Subcutaneous adipose tissue (tissue), 4 donors: ENCODE data around the gene PCBD2. TPM values are rescaled to one million over a fixed set of nuclear protein-coding genes. Genes with fewer than 3 reads are reported as not detected.

Experiments used
- total RNA-seq, 4 donors: library from RNA; depleted of rRNA; stranded (reverse); fragments of >200 nt; gene quantifications; one replicate each; pipeline ENCODE4 v1.1.0, GENCODE V29; 2016
- TF ChIP-seq, protein P1 (sequence below): fragments of 450-650 bp; IDR thresholded peaks from one replicate; pipeline ENCODE4 v1.5.1; 2016; ENCODE audit warnings: low read depth, mild to moderate bottlenecking, control low read depth, antibody characterized with exemption, moderate library complexity

PCBD2 gene
- total RNA-seq, 4 donors from 2014 or later, result 4.6 to 7.5 (median 6.6) TPM

DNA sequence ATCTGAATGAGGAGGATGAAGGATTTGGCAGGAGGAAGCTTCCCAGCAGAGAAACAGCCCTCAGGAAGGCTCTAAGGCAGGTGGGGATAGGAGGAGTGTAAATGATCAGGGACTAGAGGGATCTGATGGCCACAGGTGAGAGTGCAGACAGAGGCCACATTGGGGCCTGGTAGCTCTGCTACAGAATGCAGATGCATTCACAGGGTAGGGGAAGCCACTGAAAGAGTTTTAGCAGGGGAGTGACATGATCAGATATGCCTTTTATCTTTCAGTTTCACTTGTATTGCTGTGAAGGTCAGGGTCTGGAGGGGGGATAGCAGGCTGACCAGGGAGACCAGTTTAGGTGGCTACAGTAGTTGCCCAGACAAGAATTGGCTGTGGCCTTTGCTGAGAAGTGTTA lies 27.8 kb upstream of the PCBD2 start:
- TF ChIP-seq, protein P1, sequence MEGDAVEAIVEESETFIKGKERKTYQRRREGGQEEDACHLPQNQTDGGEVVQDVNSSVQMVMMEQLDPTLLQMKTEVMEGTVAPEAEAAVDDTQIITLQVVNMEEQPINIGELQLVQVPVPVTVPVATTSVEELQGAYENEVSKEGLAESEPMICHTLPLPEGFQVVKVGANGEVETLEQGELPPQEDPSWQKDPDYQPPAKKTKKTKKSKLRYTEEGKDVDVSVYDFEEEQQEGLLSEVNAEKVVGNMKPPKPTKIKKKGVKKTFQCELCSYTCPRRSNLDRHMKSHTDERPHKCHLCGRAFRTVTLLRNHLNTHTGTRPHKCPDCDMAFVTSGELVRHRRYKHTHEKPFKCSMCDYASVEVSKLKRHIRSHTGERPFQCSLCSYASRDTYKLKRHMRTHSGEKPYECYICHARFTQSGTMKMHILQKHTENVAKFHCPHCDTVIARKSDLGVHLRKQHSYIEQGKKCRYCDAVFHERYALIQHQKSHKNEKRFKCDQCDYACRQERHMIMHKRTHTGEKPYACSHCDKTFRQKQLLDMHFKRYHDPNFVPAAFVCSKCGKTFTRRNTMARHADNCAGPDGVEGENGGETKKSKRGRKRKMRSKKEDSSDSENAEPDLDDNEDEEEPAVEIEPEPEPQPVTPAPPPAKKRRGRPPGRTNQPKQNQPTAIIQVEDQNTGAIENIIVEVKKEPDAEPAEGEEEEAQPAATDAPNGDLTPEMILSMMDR, result no peak

DNA sequence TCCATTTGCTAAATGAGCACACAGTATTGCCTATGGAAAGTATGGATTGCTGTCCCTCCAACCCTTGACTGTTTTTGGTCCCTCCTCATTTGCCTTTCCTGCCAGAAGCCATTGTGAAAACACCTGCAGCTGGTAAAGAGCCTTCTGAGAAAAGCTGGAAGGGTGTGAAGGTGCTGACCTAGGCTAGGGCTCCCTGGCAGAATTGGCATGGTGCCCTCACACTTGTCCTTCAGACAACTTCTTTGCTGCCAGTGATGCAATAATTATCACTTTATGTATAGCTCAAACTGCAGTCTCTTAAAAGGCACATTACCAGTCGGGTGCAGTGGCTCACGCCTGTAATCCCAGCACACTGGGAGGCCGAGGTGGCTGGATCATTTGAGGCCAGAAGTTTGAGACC lies 26.5 kb upstream of the PCBD2 start:
- TF ChIP-seq, protein P1, result no peak

DNA sequence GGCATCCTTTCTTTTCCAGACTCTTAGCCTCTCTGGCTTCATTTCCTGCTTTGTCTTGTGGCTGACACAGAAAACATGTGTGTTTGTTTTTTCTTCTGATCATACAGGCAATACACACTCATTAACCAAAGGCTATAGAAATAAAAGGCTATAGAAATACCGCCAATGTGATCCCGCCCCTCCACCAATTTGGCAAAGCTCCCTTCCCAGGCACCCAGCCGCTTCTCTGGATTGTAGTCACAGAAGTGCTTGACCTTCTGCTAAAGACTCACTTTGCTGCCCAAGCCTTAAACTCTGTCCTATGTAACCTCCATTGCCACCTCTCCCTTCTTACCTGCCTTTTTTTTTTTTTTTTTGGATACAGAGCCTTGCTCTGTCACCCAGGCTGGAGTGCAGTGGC lies 25.5 kb upstream of the PCBD2 start:
- TF ChIP-seq, protein P1, result no peak

DNA sequence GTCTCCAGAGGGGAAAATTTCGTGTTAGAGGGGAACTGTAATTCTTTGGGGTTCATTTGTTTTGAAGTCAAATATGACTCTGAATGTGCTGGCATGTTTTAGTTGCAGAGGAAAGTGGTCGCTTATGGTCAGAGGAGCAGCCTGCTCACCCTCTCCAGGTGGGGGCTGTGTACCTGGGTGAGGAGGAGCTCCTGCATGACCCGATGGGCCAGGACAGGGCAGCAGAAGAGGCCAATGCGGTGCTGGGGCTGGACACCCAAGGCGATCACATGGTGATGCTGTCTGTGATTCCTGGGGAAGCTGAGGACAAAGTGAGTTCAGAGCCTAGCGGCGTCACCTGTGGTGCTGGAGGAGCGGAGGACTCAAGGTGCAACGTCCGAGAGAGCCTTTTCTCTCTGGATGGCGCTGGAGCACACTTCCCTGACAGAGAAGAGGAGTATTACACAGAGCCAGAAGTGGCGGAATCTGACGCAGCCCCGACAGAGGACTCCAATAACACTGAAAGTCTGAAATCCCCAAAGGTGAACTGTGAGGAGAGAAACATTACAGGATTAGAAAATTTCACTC lies 17.3 kb upstream of the PCBD2 start:
- TF ChIP-seq, protein P1, result no peak

DNA sequence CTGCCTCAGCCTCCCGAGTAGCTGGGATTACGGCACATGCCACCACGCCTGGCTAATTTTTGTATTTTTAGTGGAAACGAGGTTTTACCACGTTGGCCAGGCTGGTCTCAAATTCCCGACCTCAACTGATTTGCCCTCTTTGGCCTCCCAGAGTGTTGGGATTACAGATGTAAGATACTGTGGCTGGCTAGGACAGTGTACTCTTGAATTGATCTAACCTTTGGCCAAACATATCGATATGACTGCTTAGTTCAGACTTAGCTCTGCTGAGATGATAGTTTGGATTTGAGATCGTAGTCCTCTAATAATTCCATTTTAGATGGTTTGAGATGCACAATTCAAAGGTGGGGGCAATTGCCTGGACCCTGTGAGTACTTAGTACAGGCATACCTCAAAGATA lies 15.6 kb upstream of the PCBD2 start:
- TF ChIP-seq, protein P1, result no peak

DNA sequence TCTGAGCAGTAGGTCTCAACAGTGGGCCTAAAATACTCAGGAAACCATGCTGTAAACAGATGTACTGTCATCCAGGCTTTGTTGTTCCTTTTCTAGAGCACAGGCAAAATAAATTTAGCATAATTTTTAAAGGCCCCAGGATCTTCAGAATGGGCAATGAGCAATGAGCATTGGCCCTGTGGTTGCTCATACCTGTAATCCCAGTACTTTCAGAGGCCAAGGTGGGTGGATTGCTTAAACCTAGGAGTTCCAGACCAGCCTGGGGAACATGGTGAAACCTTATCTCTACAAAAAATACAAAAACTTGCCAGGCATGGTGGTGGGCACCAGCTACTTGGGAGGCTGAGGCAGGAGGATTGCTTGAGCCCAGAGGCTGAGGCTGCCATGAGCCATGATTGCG lies 13.5 kb upstream of the PCBD2 start:
- TF ChIP-seq, protein P1, result no peak

DNA sequence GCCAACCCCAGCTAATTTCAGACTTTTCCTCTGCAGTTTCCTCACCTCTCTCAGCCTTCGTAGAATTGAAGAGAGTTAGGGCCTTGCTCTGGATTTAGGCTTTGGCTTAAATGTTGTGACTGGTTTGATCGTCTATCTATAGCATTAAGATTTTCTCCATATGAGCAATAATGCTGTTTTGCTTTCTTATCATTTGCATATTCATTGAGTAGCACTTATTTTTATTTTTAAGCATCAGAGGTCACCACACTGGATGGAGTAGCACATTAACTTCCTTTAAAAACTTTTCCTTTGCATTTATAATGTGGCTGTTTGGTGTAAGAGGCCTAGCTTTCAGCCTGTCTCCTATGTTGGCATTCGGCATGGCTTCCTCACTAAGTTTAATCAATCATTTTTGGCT lies 12.6 kb upstream of the PCBD2 start:
- TF ChIP-seq, protein P1, result no peak

DNA sequence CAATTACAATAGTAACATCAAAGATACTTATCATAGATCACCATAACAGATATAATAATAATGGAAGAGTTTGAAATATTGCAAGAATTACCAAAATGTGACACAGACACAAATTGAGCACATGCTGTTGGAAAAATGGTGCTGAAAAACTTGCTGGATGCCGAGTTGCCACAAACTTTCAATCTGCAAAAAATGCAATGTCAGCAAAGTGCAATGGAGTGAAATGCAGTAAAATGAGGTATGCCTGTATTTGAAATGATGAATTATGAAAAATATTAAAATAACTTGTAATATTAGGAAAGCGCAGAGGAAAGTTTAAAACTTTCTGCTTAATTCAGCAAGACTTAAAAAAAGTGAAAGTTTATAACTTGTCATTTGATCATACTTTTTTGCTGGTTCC lies 12.0 kb upstream of the PCBD2 start:
- TF ChIP-seq, protein P1, result no peak
